ENCODE data around the gene PKM. TPM values are rescaled to one million over a fixed set of nuclear protein-coding genes. Genes with fewer than 3 reads are reported as not detected.

PKM gene
- total RNA-seq, 4 donors from 2014 or later = 259 to 431 (median 291) TPM

DNA sequence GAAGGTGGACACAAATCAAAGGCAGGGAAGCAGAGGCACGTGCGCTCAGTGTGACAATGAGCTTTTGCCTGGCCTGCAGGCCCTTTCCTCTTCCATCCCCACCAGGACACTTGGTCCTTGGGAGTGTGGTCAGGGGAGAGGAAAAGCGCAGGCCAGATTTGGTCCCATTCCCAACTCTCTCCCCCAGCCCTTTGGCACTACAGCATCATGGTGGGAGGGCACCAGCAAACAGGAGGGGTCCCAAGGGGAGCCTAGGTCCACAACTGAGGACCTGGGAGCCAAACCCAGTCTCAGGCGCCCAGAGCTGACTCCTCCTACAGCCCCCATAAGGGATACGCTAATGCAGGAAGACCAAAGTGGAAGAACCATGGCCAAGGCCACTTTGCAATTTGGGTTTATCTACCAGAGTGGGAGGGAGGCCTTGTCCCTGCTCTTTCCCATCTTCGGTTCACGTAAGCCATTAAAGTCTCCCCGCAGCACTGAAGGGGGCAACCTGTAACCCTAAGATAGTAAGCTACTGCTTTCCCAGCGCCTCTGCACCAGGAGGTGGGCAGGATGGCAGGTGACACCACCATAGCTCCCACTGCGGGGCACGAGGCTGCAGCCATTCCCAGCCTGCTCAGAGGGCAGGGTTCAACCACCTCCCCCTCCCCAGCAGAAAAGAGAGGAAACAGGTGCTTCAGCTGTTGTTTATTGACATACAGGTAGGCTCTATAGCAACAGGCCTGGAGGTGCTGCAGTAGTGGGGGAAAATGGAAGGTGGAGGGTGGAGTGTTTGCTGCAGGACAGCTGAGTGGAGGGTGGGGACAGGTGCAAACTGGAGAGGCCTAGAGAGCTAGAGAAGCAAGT lies 32.4 kb downstream of the PKM start:
- no peak for DNase-seq
- intact Hi-C loops (cut with DNase I; ENCODE audit: low total_unique reads) (no loop called here), in situ Hi-C loops (cut with MboI; ENCODE audit: low pct_ligation_motif_present in 1 of 4, low pct_unique_long_range_greater_than_20kb in 1 of 4, low sequenced_read_pairs in 3 of 4) (no loop called here)
- no peaks in the 10 kb centered on the region for H3K9me3 ChIP-seq
- TF ChIP-seq, protein P1, sequence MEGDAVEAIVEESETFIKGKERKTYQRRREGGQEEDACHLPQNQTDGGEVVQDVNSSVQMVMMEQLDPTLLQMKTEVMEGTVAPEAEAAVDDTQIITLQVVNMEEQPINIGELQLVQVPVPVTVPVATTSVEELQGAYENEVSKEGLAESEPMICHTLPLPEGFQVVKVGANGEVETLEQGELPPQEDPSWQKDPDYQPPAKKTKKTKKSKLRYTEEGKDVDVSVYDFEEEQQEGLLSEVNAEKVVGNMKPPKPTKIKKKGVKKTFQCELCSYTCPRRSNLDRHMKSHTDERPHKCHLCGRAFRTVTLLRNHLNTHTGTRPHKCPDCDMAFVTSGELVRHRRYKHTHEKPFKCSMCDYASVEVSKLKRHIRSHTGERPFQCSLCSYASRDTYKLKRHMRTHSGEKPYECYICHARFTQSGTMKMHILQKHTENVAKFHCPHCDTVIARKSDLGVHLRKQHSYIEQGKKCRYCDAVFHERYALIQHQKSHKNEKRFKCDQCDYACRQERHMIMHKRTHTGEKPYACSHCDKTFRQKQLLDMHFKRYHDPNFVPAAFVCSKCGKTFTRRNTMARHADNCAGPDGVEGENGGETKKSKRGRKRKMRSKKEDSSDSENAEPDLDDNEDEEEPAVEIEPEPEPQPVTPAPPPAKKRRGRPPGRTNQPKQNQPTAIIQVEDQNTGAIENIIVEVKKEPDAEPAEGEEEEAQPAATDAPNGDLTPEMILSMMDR (IDR thresholded peaks at IDR 0.05) = no peak
- TF ChIP-seq EP300 (IDR thresholded peaks at IDR 0.05; ENCODE audit: low read depth) = no peak
- no peak for TF ChIP-seq POLR2A (IDR thresholded peaks at IDR 0.05)
- no peak for TF ChIP-seq POLR2AphosphoS5 (IDR thresholded peaks at IDR 0.05)
- no peak overlapping the region for H3K27ac ChIP-seq
- H3K4me1 ChIP-seq = peaks cover 0 to 17% (median 5%) of the 10 kb centered on the region in 4 donors
- 77% methylated on average over 10 of the region's 11 CpGs; no CpG with 5 or more reads in 1 of the 2 donors for WGBS, 2 donors (ENCODE audit: low coverage in 1 of 2)
- H3K36me3 ChIP-seq = peaks cover 0 to 39% (median 10%) of the 10 kb centered on the region in 4 donors
- H3K4me3 ChIP-seq = no peak overlapping the region
- H3K27me3 ChIP-seq = peaks cover 31% of the 10 kb centered on the region

DNA sequence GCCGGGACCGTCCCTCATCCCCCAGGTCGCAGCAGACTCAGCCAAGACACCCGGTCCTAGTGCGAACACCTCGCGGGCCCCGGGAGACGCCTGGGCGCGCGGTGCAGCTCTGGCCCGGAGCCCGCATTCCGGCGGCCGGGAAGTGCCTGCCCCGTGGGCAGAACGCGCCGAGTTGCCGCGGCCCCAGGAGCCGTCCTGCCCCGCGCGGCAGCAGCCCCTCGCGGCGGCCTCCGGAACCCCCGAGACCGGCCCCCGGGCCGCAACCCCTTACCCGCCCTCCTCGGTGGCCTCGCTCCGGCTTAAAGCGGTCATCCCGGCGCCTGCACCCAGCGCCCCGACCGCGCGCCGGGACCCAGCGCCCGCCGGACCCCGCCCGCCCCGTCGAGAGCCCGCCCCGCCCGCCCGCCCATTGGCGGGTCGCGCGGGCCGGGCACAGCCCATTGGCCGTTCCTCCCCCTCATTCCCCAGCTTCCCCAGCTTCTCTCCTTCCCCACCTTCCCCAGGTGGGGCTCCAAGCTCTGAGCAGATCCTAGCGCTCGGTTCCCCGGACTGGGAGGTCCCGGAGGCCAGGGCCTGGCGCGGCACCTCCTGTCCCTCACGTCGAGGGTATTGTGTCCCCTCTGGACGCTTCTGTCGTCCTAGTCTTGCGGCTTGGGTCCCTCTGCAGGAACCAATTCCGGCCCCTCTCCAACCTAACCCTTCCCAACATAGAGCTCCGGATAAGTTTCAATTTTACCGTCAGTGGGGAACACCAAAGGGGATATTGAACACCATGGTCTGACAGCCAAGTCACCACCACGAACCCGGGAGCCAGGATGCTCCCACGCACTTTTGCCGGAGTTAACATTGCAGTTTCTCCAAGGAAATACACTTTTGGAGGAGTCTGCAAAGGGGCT lies 33.3 kb downstream of the PKM start, which contains the start of gene GRAMD2A:
Gene GRAMD2A (minus strand): TSS at position 328 of the 896 bp plus-strand sequence.
- H3K4me3 ChIP-seq = peak within 1 kb of the TSS; percentile 16 to 50 (median 38)
- peaks cover 0 to 12% (median 5%) of the 10 kb centered on the region in 4 donors for H3K4me1 ChIP-seq
- H3K27ac ChIP-seq = no peak within 1 kb of the TSS
- intact Hi-C loops (cut with DNase I; ENCODE audit: low total_unique reads) (no loop called here), in situ Hi-C loops (cut with MboI; ENCODE audit: low pct_ligation_motif_present in 1 of 4, low pct_unique_long_range_greater_than_20kb in 1 of 4, low sequenced_read_pairs in 3 of 4) (no loop called here)
- 38% methylated on average over 27 of the region's 83 CpGs; no CpG with 5 or more reads in 1 of the 2 donors for WGBS, 2 donors (ENCODE audit: low coverage in 1 of 2)
- DNase-seq = peak; percentile 27
- no peaks in the 10 kb centered on the region for H3K9me3 ChIP-seq
- H3K27me3 ChIP-seq = peaks cover 31% of the 10 kb centered on the region
- H3K36me3 ChIP-seq = peaks cover 0 to 32% (median 9%) of the 10 kb centered on the region in 4 donors
- TF ChIP-seq EP300 (IDR thresholded peaks at IDR 0.05; ENCODE audit: low read depth) (no peak), POLR2AphosphoS5 (IDR thresholded peaks at IDR 0.05) (no peak), POLR2A (IDR thresholded peaks at IDR 0.05) (no peak)
- TF ChIP-seq, protein P1 (IDR thresholded peaks at IDR 0.05) = no peak

DNA sequence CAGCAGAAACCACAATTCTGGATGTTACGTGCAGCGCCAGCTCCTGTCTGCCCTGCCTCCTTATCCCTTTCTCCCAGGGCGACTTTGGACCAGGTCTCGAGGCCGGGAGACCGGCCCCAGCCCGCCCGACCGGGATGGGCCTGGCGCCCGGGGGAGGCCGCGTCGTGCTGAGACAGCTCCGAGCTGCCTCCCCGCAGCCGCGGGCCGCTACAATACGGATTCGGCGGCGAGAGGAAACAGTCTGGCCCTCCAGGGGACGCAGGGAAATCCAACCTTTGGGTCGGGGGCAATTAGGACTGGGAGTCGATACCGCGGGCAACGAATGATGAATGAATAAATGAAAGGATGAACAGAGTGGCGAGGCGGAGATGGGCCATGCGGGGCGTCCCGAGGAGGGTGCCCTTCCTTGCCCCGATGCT lies 33.9 kb downstream of the PKM start:
- peaks cover 35% of the 10 kb centered on the region for H3K27me3 ChIP-seq
- peaks cover 0 to 12% (median 5%) of the 10 kb centered on the region in 4 donors for H3K4me1 ChIP-seq
- no peak overlapping the region for H3K27ac ChIP-seq
- H3K9me3 ChIP-seq = no peaks in the 10 kb centered on the region
- TF ChIP-seq POLR2A (IDR thresholded peaks at IDR 0.05) (no peak), POLR2AphosphoS5 (IDR thresholded peaks at IDR 0.05) (no peak), EP300 (IDR thresholded peaks at IDR 0.05; ENCODE audit: low read depth) (no peak)
- TF ChIP-seq, protein P1 (IDR thresholded peaks at IDR 0.05) = no peak
- in situ Hi-C loops (cut with MboI; ENCODE audit: low pct_ligation_motif_present in 1 of 4, low pct_unique_long_range_greater_than_20kb in 1 of 4, low sequenced_read_pairs in 3 of 4) (no loop called here), intact Hi-C loops (cut with DNase I; ENCODE audit: low total_unique reads) (no loop called here)
- peaks cover 0 to 25% (median 8%) of the 10 kb centered on the region in 4 donors for H3K36me3 ChIP-seq
- WGBS, 2 donors (ENCODE audit: low coverage in 1 of 2) = 22% methylated on average over 33 of the region's 35 CpGs; no CpG with 5 or more reads in 1 of the 2 donors
- peak overlapping the region; percentile 16 to 50 (median 38) for H3K4me3 ChIP-seq
- no peak for DNase-seq

All from transverse colon (tissue), 4 donors.